IMR-90 (cell line): ENCODE results near the gene VPS33A. TPM values are rescaled to one million over a fixed set of nuclear protein-coding genes. Genes with fewer than 3 reads are reported as not detected.
A peak's percentile ranks its signal among the peaks of the same experiment; 100 is the strongest.

Source experiments
- ATAC-seq: fragments of 200-7000 bp; cut with Tn5 transposase; 2 replicates; pipeline ENCODE4 v1.9.1; 2020; ENCODE audit warnings: low read depth, mild to moderate bottlenecking, moderate library complexity
- BruUV-seq: library from RNA; stranded (reverse); fragments of 400-500 nt; replicated peaks from 2 replicates; lab custom pipeline; 2021; lab: Mats Ljungman, UMichigan
- CTCF ChIA-PET: fragments of 300-600 bp; formaldehyde crosslinking; extraction: SDS; loops from one replicate; lab custom pipeline; 2021; ENCODE audit warnings: antibody characterized with exemption; lab: Yijun Ruan, JAX
- POLR2A ChIA-PET: fragments of 300-600 bp; sonication (Branson Sonifier 250); formaldehyde crosslinking; loops from one replicate; lab custom pipeline; 2022; ENCODE audit warnings: antibody characterized with exemption; ENCODE audit not compliant: unreplicated experiment; lab: Charles Lee
- DNase-seq: peaks from one replicate; pipeline ENCODE4 v3.0.0; 2013
- H2AFZ ChIP-seq: replicated peaks from 2 replicates; pipeline ENCODE3; 2013; ENCODE audit warnings: low read length, mild to moderate bottlenecking; ENCODE audit not compliant: poor library complexity
- H2AK5ac ChIP-seq: 2 replicates; pipeline ENCODE4 v1.6.1; 2013; ENCODE audit warnings: low read depth, low read length, inconsistent platforms
- H2AK9ac ChIP-seq: replicated peaks from 2 replicates; pipeline ENCODE3; 2013; ENCODE audit warnings: mild to moderate bottlenecking, low read depth, low read length, moderate library complexity; ENCODE audit not compliant: poor library complexity
- H2BK120ac ChIP-seq: 2 replicates; pipeline ENCODE4 v1.6.1; 2013; ENCODE audit warnings: low read depth, low read length, inconsistent platforms
- H2BK15ac ChIP-seq: 3 replicates; pipeline ENCODE4 v1.6.1; 2013; ENCODE audit warnings: low read depth, low read length, inconsistent platforms
- H2BK20ac ChIP-seq: 2 replicates; pipeline ENCODE4 v1.6.1; 2013; ENCODE audit warnings: low read depth, mild to moderate bottlenecking, inconsistent platforms, low read length, moderate library complexity
- H2BK5ac ChIP-seq: 2 replicates; pipeline ENCODE4 v1.6.1; 2013; ENCODE audit warnings: mild to moderate bottlenecking, low read depth, low read length, inconsistent platforms; ENCODE audit not compliant: poor library complexity, severe bottlenecking
- H3K14ac ChIP-seq: replicated peaks from 2 replicates; pipeline ENCODE4 v1.6.1; 2013; ENCODE audit warnings: low read depth, low read length, inconsistent platforms
- H3K18ac ChIP-seq: 2 replicates; pipeline ENCODE4 v1.6.1; 2013; ENCODE audit warnings: low read depth, low read length, control low read depth
- H3K23ac ChIP-seq: 2 replicates; pipeline ENCODE4 v1.6.1; 2013; ENCODE audit warnings: low read depth, low read length, inconsistent platforms
- H3K27ac ChIP-seq: 2 replicates; pipeline ENCODE4 v1.5.1; 2013; ENCODE audit warnings: mild to moderate bottlenecking, control low read depth, low read length; ENCODE audit not compliant: insufficient read depth
- H3K27me3 ChIP-seq: 2 replicates; pipeline ENCODE4 v1.6.1; 2013; ENCODE audit warnings: low read length; ENCODE audit not compliant: control insufficient read depth, insufficient read depth
- H3K36me3 ChIP-seq: 2 replicates; pipeline ENCODE4 v1.6.1; 2013; ENCODE audit warnings: low read length, mixed read lengths; ENCODE audit not compliant: control insufficient read depth, insufficient read depth
- H3K4ac ChIP-seq: 2 replicates; pipeline ENCODE4 v1.6.1; 2013; ENCODE audit warnings: low read depth, low read length, inconsistent platforms
- H3K4me1 ChIP-seq: 2 replicates; pipeline ENCODE4 v1.6.1; 2013; ENCODE audit warnings: low read length, mixed read lengths; ENCODE audit not compliant: control insufficient read depth, insufficient read depth
- H3K4me2 ChIP-seq: 2 replicates; pipeline ENCODE4 v1.6.1; 2013; ENCODE audit warnings: low read depth, mild to moderate bottlenecking, control low read depth, low read length, moderate library complexity
- H3K4me3 ChIP-seq: 2 replicates; pipeline ENCODE4 v1.5.1; 2013; ENCODE audit warnings: low read depth, mild to moderate bottlenecking, control low read depth, low read length, moderate library complexity; ENCODE audit not compliant: insufficient read depth
- H3K56ac ChIP-seq: 2 replicates; pipeline ENCODE4 v1.6.1; 2013; ENCODE audit warnings: low read length, inconsistent platforms; ENCODE audit not compliant: insufficient read depth; ENCODE audit errors: extremely low read depth
- H3K79me1 ChIP-seq, 2 experiments: 2 replicates each; pipeline ENCODE4 v1.6.1; 2013; ENCODE audit warnings: low read length in 2 of 2, inconsistent platforms in 1 of 2, low read depth in 1 of 2
- H3K9ac ChIP-seq: 2 replicates; pipeline ENCODE4 v1.6.1; 2013; ENCODE audit warnings: low read depth, low read length, control low read depth
- H3K9me1 ChIP-seq: 2 replicates; pipeline ENCODE4 v1.6.1; 2013; ENCODE audit warnings: low read length, inconsistent platforms; ENCODE audit not compliant: insufficient read depth
- H3K9me3 ChIP-seq: 2 replicates; pipeline ENCODE4 v1.6.1; 2013; ENCODE audit warnings: low read length; ENCODE audit not compliant: control insufficient read depth, insufficient read depth
- H4K20me1 ChIP-seq: 2 replicates; pipeline ENCODE4 v1.6.1; 2013; ENCODE audit warnings: low read length, inconsistent platforms; ENCODE audit not compliant: insufficient read depth
- H4K5ac ChIP-seq: 2 replicates; pipeline ENCODE4 v1.6.1; 2013; ENCODE audit warnings: mild to moderate bottlenecking, low read depth, low read length, control low read depth
- H4K8ac ChIP-seq, 2 experiments: 2 replicates each; pipeline ENCODE4 v1.6.1; 2013; ENCODE audit warnings: low read depth in 2 of 2, low read length in 2 of 2, control low read depth in 1 of 2, inconsistent platforms in 1 of 2
- H4K91ac ChIP-seq: 2 replicates; pipeline ENCODE4 v1.6.1; 2013; ENCODE audit warnings: low read depth, low read length, inconsistent platforms; ENCODE audit not compliant: insufficient read depth
- MAFK ChIP-seq: IDR thresholded peaks from 2 replicates; pipeline ENCODE4 v1.6.1; 2012; ENCODE audit warnings: low read depth, low read length, improper control_type of control experiment
- MXI1 ChIP-seq: IDR thresholded peaks from 2 replicates; pipeline ENCODE4 v1.6.1; 2012; ENCODE audit warnings: low read depth, mild to moderate bottlenecking, low read length, moderate library complexity, borderline replicate concordance
- NFE2L2 ChIP-seq: fragments of 150-350 bp; IDR thresholded peaks from 2 replicates; pipeline ENCODE4 v1.6.1; 2016; ENCODE audit warnings: low read depth, mild to moderate bottlenecking, low read length
- RAD21 ChIP-seq: IDR thresholded peaks from 2 replicates; pipeline ENCODE4 v1.6.1; 2012; ENCODE audit warnings: low read length, improper control_type of control experiment
- RCOR1 ChIP-seq: IDR thresholded peaks from 2 replicates; pipeline ENCODE4 v1.6.1; 2012; ENCODE audit warnings: mild to moderate bottlenecking, low read length, improper control_type of control experiment; ENCODE audit not compliant: insufficient replicate concordance
- RFX5 ChIP-seq: IDR thresholded peaks from 2 replicates; pipeline ENCODE4 v1.8.0; 2012; ENCODE audit warnings: low read depth, mild to moderate bottlenecking, low read length, moderate library complexity
- SMC3 ChIP-seq: fragments of 150-350 bp; IDR thresholded peaks from 2 replicates; pipeline ENCODE4 v1.6.1; 2016; ENCODE audit warnings: low read depth, mild to moderate bottlenecking, antibody characterized with exemption, low read length, moderate library complexity
- USF2 ChIP-seq: fragments of 150-350 bp; IDR thresholded peaks from 2 replicates; pipeline ENCODE4 v1.6.1; 2017; ENCODE audit warnings: mild to moderate bottlenecking, antibody characterized with exemption, low read length, low read depth
- WGBS, 2 experiments: methylation state at CpG; one replicate each; pipeline versions ENCODE4 v1.1.5 to v1.1.7; 2013; ENCODE audit warnings: missing lambda C conversion rate in 2 of 2; ENCODE audit not compliant: insufficient read length in 1 of 2; ENCODE audit errors: extremely low coverage in 2 of 2; 5-methylcytosine and 5-hydroxymethylcytosine counted together
- dilution Hi-C: fragments of 300-500 bp; cut with HindIII; formaldehyde crosslinking; loops from one replicate; pipeline ENCODE4 v1.14.3; 2018; ENCODE audit warnings: low sequenced_read_pairs; ENCODE audit not compliant: unreplicated experiment
- in situ Hi-C: fragments of 300-500 bp; cut with MboI; formaldehyde crosslinking; loops from 3 replicates; pipeline ENCODE4 v1.14.3; 2019; ENCODE audit warnings: low sequenced_read_pairs, inconsistent platforms, mixed read lengths
- intact Hi-C: fragments of 100-400 bp; cut with micrococcal nuclease; formaldehyde crosslinking; loops from 2 replicates; pipeline ENCODE4 v1.10.0; 2022
- polyA plus RNA-seq, 3 experiments: library from polyadenylated mRNA; depleted of rRNA; stranded (reverse); fragments of >200 nt; gene quantifications; 2 replicates each; pipeline ENCODE4 v1.2.3, GENCODE V29; 2012; ENCODE audit warnings: low replicate concordance in 1 of 3
- total RNA-seq: library from RNA; depleted of rRNA; stranded (reverse); fragments of >200 nt; gene quantifications from 2 replicates; pipeline ENCODE4 v1.2.3, GENCODE V29; 2012
- TF ChIP-seq, protein P1 (sequence below): conservative IDR thresholded peaks from 2 replicates; pipeline ENCODE4 v1.5.1; 2012; ENCODE audit warnings: mild to moderate bottlenecking, low read depth, low read length, improper control_type of control experiment

Gene VPS33A
- total and polyA plus RNA-seq, 2 of the 4 experiments (the other 2 are of a cell fraction) = 14.0 to 20.3 TPM

- H2BK120ac ChIP-seq = no peak overlapping the region
- peak; percentile 31 for DNase-seq
- H3K27ac ChIP-seq = peak overlapping the region; percentile 59; the same call in 1 of the 2 replicates
- no peak overlapping the region for H2AFZ ChIP-seq
- H4K20me1 ChIP-seq = no peaks in the 10 kb centered on the region
- H3K56ac ChIP-seq = no peak overlapping the region
- TF ChIP-seq RCOR1 (no peak), NFE2L2 (no peak), USF2 (0 out of 2 replicates have a peak, but pooled peaks have one; percentile 22), SMC3 (no peak), MAFK (no peak), MXI1 (no peak), RFX5 (no peak), RAD21 (no peak)
- TF ChIP-seq, protein P1, sequence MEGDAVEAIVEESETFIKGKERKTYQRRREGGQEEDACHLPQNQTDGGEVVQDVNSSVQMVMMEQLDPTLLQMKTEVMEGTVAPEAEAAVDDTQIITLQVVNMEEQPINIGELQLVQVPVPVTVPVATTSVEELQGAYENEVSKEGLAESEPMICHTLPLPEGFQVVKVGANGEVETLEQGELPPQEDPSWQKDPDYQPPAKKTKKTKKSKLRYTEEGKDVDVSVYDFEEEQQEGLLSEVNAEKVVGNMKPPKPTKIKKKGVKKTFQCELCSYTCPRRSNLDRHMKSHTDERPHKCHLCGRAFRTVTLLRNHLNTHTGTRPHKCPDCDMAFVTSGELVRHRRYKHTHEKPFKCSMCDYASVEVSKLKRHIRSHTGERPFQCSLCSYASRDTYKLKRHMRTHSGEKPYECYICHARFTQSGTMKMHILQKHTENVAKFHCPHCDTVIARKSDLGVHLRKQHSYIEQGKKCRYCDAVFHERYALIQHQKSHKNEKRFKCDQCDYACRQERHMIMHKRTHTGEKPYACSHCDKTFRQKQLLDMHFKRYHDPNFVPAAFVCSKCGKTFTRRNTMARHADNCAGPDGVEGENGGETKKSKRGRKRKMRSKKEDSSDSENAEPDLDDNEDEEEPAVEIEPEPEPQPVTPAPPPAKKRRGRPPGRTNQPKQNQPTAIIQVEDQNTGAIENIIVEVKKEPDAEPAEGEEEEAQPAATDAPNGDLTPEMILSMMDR = no peak
- H4K5ac ChIP-seq = no peak overlapping the region
- intact Hi-C loops (no loop called here), in situ Hi-C loops (no loop called here), dilution Hi-C loops (no loop called here)
- POLR2A ChIA-PET = no interaction called here
- peaks cover 7% of the 10 kb centered on the region for H3K9me1 ChIP-seq
- H3K18ac ChIP-seq = no peak overlapping the region
- H4K8ac ChIP-seq = peak overlapping the region in 1 of 2 experiments; percentile 37; a peak in 1 of 4 replicates
- H3K4ac ChIP-seq = 0 out of 2 replicates have a peak overlapping the region, but pooled peaks have one; percentile 45
- peaks cover 11% of the 10 kb centered on the region for H3K4me1 ChIP-seq
- WGBS, 2 experiments = 68% methylated on average over 7 of the region's 8 CpGs; no CpG with 5 or more reads in 1 of the 2 experiments
- H3K9ac ChIP-seq = no peak overlapping the region
- CTCF ChIA-PET = interaction anchor here (0.6 to 1.7 kb wide), 3 partner anchors 13 to 90 kb away, joined by 3 to 5 read pairs (median 4); no protein-coding TSS in a partner anchor
- H3K23ac ChIP-seq = no peak overlapping the region
- no TSS peak for BruUV-seq
- no peak overlapping the region for H3K4me2 ChIP-seq
- H3K4me3 ChIP-seq = no peak overlapping the region
- H3K27me3 ChIP-seq = no peaks in the 10 kb centered on the region
- H2BK20ac ChIP-seq = no peak overlapping the region
- H3K36me3 ChIP-seq = peaks cover 25% of the 10 kb centered on the region
- H4K91ac ChIP-seq = peak overlapping the region; percentile 39; the same call in 1 of the 2 replicates
- ATAC-seq = peak; percentile 18; the same call in 1 of the 2 replicates
- peak overlapping the region; percentile 4; the same call in 1 of the 2 replicates for H2AK5ac ChIP-seq
- peak overlapping the region; percentile 80 for H2BK5ac ChIP-seq
- H3K14ac ChIP-seq = no peak overlapping the region
- no peak overlapping the region for H2AK9ac ChIP-seq
- no peaks in the 10 kb centered on the region for H3K9me3 ChIP-seq
- no peak overlapping the region for H2BK15ac ChIP-seq
- peaks cover 10 to 24% of the 10 kb centered on the region in 2 experiments for H3K79me1 ChIP-seq
Measured at GRCh38 chr12:122309564-122310121, 43.3 kb upstream of the VPS33A start.
